ENCODE results near the gene PHACTR2. TPM values are rescaled to one million over a fixed set of nuclear protein-coding genes. Genes with fewer than 3 reads are reported as not detected.

Gene PHACTR2
- total and polyA plus RNA-seq, 2 of the 13 experiments (the other 11 are each of a cell fraction or from before 2014, with no cell fraction given), result 11.3 to 28.2 TPM

DNA sequence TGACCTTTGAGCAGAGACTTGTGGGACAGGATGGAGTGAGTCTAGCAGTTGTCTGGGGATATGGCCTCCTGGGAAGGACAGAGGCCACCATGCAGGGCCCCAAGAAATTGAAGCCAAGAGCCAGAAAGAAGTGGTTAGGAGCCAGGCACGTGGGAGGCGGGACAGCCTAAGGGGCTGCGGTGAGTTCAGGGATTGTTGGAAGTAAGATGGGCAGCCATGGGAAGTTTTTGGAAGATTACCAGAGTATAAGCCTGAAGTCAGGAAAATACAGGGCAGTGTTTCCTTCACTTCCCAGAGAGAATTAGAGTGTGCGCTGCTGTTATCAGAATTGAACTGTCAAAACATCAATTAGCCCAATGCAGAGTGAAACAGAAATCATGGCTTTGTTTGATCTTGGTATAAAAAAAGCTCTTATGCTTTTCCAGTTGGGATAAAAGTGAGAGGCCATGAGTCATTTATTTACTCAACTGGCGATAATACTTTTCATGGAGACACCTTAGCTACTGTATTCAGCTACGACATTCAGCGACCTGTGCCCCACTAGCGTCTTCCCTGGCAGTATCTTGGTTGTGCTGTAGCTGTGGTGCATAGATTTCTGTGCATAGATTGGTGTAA, 66.9 kb downstream of the PHACTR2 start (continued):
- TF ChIP-seq, protein P1, sequence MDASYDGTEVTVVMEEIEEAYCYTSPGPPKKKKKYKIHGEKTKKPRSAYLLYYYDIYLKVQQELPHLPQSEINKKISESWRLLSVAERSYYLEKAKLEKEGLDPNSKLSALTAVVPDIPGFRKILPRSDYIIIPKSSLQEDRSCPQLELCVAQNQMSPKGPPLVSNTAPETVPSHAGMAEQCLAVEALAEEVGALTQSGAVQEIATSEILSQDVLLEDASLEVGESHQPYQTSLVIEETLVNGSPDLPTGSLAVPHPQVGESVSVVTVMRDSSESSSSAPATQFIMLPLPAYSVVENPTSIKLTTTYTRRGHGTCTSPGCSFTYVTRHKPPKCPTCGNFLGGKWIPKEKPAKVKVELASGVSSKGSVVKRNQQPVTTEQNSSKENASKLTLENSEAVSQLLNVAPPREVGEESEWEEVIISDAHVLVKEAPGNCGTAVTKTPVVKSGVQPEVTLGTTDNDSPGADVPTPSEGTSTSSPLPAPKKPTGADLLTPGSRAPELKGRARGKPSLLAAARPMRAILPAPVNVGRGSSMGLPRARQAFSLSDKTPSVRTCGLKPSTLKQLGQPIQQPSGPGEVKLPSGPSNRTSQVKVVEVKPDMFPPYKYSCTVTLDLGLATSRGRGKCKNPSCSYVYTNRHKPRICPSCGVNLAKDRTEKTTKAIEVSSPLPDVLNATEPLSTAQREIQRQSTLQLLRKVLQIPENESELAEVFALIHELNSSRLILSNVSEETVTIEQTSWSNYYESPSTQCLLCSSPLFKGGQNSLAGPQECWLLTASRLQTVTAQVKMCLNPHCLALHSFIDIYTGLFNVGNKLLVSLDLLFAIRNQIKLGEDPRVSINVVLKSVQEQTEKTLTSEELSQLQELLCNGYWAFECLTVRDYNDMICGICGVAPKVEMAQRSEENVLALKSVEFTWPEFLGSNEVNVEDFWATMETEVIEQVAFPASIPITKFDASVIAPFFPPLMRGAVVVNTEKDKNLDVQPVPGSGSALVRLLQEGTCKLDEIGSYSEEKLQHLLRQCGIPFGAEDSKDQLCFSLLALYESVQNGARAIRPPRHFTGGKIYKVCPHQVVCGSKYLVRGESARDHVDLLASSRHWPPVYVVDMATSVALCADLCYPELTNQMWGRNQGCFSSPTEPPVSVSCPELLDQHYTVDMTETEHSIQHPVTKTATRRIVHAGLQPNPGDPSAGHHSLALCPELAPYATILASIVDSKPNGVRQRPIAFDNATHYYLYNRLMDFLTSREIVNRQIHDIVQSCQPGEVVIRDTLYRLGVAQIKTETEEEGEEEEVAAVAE (CRISPR knock-in tag; IDR thresholded peaks at IDR 0.05; ENCODE audit: borderline replicate concordance), result no peak
- no peak for TF ChIP-seq KDM2A (CRISPR knock-in tag; IDR thresholded peaks at IDR 0.05; ENCODE audit: borderline replicate concordance, low read depth)
- TF ChIP-seq, protein P2, sequence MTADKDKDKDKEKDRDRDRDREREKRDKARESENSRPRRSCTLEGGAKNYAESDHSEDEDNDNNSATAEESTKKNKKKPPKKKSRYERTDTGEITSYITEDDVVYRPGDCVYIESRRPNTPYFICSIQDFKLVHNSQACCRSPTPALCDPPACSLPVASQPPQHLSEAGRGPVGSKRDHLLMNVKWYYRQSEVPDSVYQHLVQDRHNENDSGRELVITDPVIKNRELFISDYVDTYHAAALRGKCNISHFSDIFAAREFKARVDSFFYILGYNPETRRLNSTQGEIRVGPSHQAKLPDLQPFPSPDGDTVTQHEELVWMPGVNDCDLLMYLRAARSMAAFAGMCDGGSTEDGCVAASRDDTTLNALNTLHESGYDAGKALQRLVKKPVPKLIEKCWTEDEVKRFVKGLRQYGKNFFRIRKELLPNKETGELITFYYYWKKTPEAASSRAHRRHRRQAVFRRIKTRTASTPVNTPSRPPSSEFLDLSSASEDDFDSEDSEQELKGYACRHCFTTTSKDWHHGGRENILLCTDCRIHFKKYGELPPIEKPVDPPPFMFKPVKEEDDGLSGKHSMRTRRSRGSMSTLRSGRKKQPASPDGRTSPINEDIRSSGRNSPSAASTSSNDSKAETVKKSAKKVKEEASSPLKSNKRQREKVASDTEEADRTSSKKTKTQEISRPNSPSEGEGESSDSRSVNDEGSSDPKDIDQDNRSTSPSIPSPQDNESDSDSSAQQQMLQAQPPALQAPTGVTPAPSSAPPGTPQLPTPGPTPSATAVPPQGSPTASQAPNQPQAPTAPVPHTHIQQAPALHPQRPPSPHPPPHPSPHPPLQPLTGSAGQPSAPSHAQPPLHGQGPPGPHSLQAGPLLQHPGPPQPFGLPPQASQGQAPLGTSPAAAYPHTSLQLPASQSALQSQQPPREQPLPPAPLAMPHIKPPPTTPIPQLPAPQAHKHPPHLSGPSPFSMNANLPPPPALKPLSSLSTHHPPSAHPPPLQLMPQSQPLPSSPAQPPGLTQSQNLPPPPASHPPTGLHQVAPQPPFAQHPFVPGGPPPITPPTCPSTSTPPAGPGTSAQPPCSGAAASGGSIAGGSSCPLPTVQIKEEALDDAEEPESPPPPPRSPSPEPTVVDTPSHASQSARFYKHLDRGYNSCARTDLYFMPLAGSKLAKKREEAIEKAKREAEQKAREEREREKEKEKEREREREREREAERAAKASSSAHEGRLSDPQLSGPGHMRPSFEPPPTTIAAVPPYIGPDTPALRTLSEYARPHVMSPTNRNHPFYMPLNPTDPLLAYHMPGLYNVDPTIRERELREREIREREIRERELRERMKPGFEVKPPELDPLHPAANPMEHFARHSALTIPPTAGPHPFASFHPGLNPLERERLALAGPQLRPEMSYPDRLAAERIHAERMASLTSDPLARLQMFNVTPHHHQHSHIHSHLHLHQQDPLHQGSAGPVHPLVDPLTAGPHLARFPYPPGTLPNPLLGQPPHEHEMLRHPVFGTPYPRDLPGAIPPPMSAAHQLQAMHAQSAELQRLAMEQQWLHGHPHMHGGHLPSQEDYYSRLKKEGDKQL (CRISPR knock-in tag; IDR thresholded peaks at IDR 0.05; ENCODE audit: low read depth), result no peak
- TF ChIP-seq RORA (CRISPR knock-in tag; IDR thresholded peaks at IDR 0.05), result 0 out of 2 replicates have a peak, but pooled peaks have one; percentile 28
- TF ChIP-seq POLR2AphosphoS2 (IDR thresholded peaks at IDR 0.05; ENCODE audit: low read depth, low read length), result no peak
- no peak for TF ChIP-seq KLF11 (CRISPR knock-in tag; IDR thresholded peaks at IDR 0.05)
- no peak for TF ChIP-seq ZNF558 (CRISPR knock-in tag; IDR thresholded peaks at IDR 0.05; ENCODE audit: borderline replicate concordance)
- TF ChIP-seq, protein P3, sequence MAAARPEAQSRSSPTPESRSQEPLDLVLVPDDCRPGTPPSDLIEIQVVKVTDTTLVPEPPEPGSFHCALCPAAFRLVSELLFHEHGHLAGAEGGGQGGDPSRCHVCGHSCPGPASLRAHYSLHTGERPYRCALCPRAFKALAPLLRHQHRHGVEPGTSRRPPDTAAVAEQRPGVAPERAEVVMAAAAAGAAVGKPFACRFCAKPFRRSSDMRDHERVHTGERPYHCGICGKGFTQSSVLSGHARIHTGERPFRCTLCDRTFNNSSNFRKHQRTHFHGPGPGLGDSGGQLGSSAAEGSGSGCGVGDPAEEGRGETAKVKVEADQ (CRISPR knock-in tag; IDR thresholded peaks at IDR 0.05; ENCODE audit: borderline replicate concordance), result no peak
- no peak for TF ChIP-seq ZNF292 (CRISPR knock-in tag; IDR thresholded peaks at IDR 0.05; ENCODE audit: borderline replicate concordance, low read depth)
- TF ChIP-seq, protein P4, sequence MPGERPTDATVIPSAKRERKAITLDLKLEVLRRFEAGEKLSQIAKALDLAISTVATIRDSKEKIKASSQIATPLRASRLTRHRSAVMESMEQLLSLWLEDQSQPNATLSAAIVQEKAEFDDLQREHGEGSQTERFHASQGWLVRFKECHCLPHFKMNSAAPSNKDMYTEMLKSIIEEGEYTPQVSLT (CRISPR knock-in tag; IDR thresholded peaks at IDR 0.05; ENCODE audit: borderline replicate concordance, low read depth), result no peak
- TF ChIP-seq U2AF2 (IDR thresholded peaks at IDR 0.05; ENCODE audit: low read depth, low read length), result no peak
- TF ChIP-seq HOXD1 (CRISPR knock-in tag; IDR thresholded peaks at IDR 0.05), result no peak
- TF ChIP-seq, protein P5, sequence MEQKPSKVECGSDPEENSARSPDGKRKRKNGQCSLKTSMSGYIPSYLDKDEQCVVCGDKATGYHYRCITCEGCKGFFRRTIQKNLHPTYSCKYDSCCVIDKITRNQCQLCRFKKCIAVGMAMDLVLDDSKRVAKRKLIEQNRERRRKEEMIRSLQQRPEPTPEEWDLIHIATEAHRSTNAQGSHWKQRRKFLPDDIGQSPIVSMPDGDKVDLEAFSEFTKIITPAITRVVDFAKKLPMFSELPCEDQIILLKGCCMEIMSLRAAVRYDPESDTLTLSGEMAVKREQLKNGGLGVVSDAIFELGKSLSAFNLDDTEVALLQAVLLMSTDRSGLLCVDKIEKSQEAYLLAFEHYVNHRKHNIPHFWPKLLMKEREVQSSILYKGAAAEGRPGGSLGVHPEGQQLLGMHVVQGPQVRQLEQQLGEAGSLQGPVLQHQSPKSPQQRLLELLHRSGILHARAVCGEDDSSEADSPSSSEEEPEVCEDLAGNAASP (CRISPR knock-in tag; IDR thresholded peaks at IDR 0.05; ENCODE audit: borderline replicate concordance), result 0 out of 2 replicates have a peak, but pooled peaks have one; percentile 52
- TF ChIP-seq NFKBIZ (CRISPR knock-in tag; IDR thresholded peaks at IDR 0.05), result 0 out of 2 replicates have a peak, but pooled peaks have one; percentile 58

Measured in HepG2 (cell line).